NCI-H1436 treated with DMSO at 0.1 percent for 48 hours (cell line): Measurements from ENCODE around the gene LRG1.

ENCODE experiments used
- DNase-seq: peaks from one replicate; lab custom pipeline; 2025; lab: John Stamatoyannopoulos, UW

LRG1 gene

DNA sequence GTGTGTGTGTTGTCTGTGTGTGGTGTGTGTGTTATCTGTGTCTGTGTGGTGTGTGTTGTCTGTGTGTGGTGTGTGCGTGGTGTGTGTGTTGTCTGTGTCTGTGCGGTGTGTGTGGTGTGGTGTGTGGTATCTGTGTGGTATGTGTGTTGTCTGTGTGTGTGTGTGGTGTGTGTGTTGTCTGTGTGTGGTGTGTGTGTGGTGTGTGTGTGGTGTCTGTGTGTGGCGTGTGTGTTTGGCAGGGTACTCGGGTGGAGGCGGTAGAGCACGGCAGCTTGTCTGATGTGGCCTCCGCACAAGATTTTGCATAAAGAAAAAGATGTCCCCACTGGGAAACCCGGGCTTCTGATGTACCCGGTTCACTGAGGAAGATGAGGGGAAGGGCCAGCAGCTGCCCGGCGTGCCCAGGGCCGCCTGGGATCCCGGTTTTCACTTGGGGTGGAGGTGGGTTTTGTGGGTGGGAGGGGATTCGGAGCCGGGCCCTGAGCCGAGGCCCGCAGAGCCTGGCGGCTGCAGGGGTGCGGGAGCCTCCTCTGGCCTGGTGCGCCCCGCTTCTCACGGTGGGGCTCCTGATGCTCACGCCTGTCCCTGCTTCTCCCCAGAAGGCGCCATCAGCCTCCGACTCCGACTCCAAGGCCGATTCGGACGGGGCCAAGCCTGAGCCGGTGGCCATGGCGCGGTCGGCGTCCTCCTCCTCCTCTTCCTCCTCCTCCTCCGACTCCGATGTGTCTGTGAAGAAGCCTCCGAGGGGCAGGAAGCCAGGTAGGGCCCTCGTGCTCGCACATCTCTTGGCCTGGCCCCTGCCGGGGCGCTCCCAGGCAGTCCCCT lies 46.5 kb downstream of the LRG1 start:
- DNase-seq = no peak

DNA sequence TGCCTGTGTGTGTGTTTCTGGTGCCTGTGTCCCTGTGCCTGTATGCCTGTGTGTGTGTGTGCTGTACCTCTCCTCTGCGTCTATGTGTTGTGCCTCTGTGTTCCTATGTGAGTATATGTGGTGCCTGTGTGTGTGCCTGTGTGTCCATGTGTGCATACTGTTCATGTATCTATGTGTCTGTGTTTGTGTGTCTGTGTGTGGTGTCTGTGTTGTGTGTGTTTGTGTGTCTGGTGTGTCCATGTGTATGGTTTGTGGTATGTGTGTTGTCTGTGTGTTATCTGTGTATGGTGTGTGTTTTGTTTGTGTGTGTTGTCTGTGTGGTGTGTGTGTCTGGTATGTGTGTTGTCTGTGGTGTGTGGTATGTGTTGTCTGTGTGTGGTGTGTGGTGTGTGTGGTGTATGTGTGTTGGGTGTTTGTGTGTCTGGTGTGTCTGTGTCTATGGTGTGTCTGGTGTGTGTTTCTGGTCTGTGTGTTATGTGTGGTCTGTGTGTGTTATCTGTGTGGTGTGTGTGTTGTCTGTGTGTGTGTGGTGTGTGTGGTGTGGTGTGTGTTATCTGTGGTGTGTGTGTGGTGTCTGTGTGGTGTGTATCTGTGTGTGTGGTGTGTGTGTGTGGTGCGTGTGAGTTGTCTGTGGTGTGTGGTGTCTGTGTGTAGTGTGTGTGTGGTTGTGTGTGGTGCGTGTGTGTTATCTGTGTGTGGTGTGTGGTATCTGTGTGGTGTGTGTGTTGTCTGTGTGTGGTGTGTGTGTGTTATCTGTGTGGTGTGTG lies 47.3 kb downstream of the LRG1 start:
- no peak for DNase-seq

DNA sequence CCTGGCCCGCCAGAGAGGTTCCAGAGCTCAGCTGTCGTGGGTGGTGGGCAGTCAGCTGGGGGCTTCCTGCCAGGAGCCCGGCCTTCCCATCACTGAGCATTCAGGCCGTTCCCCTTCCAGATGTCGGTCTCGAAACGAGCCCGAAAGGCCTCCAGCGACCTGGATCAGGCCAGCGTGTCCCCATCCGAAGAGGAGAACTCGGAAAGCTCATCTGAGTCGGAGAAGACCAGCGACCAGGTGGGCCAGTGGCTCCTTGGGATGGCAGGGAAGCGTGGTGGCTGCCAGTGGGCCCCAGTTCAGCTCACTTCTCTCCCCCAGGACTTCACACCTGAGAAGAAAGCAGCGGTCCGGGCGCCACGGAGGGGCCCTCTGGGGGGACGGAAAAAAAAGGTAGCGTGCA lies 48.4 kb downstream of the LRG1 start:
- DNase-seq = no peak

DNA sequence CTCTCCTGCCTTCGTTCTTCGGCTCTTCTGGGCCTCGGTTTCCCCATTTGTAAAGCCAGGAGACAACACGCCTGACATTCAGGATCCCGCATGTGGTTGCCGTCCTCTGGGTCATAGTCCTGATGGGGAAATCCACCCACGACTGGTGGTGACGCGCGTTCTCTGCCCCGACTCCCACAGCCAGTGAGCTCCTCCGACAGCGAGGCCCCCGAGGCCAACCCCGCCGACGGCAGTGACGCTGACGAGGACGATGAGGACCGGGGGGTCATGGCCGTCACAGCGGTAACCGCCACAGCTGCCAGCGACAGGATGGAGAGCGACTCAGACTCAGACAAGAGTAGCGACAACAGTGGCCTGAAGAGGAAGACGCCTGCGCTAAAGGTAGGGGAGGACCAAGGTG lies 51.3 kb downstream of the LRG1 start:
- no peak for DNase-seq

DNA sequence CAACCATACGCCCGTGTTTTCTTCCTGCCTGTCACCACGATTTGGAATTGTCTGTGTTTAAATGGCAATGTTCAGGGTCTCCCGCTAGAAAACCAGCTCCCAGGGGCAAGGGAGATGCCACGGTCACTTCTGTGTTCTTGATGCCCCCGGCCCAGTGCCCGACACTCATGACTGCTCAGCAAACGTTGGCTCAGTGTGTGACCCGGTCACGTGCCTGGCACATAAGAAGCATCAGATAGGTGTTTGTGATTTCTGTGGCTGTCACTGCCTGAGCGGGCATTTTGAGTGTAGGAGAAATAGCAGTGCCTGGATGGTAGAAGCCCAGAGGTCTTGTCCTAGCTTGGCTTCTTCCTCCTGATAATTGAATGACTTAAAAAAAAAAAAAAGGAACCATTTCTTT lies 52.3 kb downstream of the LRG1 start:
- no peak for DNase-seq
